Measurements from ENCODE around the gene NFIA. TPM values are rescaled to one million over a fixed set of nuclear protein-coding genes. Genes with fewer than 3 reads are reported as not detected.

NFIA gene
- polyA plus RNA-seq, 3 donors, result 1.4 to 5.3 (median 2.4) TPM

DNA sequence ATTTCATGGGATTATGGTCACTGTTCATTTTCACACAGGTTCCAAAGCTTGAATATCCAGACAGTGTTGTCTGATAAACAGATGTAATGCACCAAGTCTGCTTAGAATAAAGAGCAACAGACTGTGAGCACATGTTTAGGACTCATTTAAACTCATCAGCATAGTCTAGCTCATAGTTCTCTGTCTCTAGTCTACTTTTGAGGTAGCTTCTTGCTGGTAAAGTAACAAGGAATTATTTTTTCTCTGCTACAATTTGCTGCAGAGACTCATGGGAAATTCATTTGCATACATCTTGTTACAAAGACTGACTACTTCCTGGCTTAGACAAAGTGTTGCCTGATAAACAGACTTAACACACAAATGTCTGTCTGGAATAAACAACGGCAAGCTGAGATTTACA is 187.2 kb downstream of the NFIA start:
- Mint-ChIP-seq H3K27me3 (ENCODE audit: low read depth in 3 of 3) (no peaks in the 10 kb centered on the region), H3K9me3 (no peaks in the 10 kb centered on the region), H3K4me1 (peaks cover 2% of the 10 kb centered on the region), H3K4me3 (no peak overlapping the region), H3K27ac (no peak overlapping the region), H3K36me3 (peaks cover 0 to 2% of the 10 kb centered on the region in 2 donors)
- Histone ChIP-seq H3K4me2 (replicated peaks; ENCODE audit: extremely low read depth, low read length, poor library complexity, severe bottlenecking) (no peak overlapping the region), H3K36me3 (replicated peaks in 1 of 2; ENCODE audit: control insufficient read depth in 1 of 2, insufficient read depth in 2 of 2, low read length in 2 of 2) (no peaks in the 10 kb centered on the region), H3K4me1 (ENCODE audit: control insufficient read depth in 1 of 2, insufficient read depth in 2 of 2, low read length in 2 of 2) (no peaks in the 10 kb centered on the region), H3K27me3 (ENCODE audit: control insufficient read depth in 2 of 2, insufficient read depth in 2 of 2, low read length in 2 of 2) (no peaks in the 10 kb centered on the region), H4K20me1 (ENCODE audit: insufficient read depth, low read length) (no peaks in the 10 kb centered on the region), H2AFZ (ENCODE audit: insufficient read depth, low read depth, low read length, poor library complexity, severe bottlenecking) (no peak overlapping the region), H3K9ac (ENCODE audit: insufficient read depth, low read length, poor library complexity, severe bottlenecking) (no peak overlapping the region), H3K4me3 (replicated peaks in 1 of 3; ENCODE audit: low read depth in 2 of 3, low read length in 3 of 3) (no peak overlapping the region), H3K79me2 (ENCODE audit: insufficient read depth, low read length) (no peaks in the 10 kb centered on the region), H3K9me3 (replicated peaks in 1 of 2; ENCODE audit: control insufficient read depth in 1 of 2, insufficient read depth in 1 of 2, low read length in 2 of 2) (no peaks in the 10 kb centered on the region), H3K27ac (ENCODE audit: low read depth in 1 of 2, low read length in 2 of 2) (no peak overlapping the region)
- no peak for DNase-seq
- TF ChIP-seq, protein P1, sequence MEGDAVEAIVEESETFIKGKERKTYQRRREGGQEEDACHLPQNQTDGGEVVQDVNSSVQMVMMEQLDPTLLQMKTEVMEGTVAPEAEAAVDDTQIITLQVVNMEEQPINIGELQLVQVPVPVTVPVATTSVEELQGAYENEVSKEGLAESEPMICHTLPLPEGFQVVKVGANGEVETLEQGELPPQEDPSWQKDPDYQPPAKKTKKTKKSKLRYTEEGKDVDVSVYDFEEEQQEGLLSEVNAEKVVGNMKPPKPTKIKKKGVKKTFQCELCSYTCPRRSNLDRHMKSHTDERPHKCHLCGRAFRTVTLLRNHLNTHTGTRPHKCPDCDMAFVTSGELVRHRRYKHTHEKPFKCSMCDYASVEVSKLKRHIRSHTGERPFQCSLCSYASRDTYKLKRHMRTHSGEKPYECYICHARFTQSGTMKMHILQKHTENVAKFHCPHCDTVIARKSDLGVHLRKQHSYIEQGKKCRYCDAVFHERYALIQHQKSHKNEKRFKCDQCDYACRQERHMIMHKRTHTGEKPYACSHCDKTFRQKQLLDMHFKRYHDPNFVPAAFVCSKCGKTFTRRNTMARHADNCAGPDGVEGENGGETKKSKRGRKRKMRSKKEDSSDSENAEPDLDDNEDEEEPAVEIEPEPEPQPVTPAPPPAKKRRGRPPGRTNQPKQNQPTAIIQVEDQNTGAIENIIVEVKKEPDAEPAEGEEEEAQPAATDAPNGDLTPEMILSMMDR (IDR thresholded peaks at IDR 0.05), result no peak
- intact Hi-C loops (cut with micrococcal nuclease), result no loop called here
- no CpG with 5 or more reads among the region's 1 CpG for WGBS (ENCODE audit: insufficient coverage)

DNA sequence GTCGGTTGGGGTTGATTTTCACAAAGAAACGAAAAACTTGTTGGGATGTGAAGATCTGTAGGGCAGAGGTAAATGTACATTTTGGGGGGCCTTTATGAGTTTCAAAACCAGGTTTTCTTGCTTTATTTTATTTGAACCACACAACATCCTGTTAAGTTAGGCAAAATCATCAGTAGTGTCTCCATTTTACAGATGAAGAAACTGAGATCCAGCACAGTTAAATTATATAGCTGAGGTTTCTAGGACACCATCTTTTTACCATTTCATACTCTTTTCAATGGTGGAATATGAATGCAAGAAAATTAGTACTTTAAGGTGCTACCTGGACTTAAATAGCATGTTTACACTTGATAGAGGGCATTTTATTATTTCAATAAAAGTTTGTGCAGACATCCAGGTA is 187.7 kb downstream of the NFIA start:
- Histone ChIP-seq H3K27ac (ENCODE audit: low read depth in 1 of 2, low read length in 2 of 2) (no peak overlapping the region), H4K20me1 (ENCODE audit: insufficient read depth, low read length) (no peaks in the 10 kb centered on the region), H3K27me3 (ENCODE audit: control insufficient read depth in 2 of 2, insufficient read depth in 2 of 2, low read length in 2 of 2) (no peaks in the 10 kb centered on the region), H3K4me1 (ENCODE audit: control insufficient read depth in 1 of 2, insufficient read depth in 2 of 2, low read length in 2 of 2) (no peaks in the 10 kb centered on the region), H3K9me3 (replicated peaks in 1 of 2; ENCODE audit: control insufficient read depth in 1 of 2, insufficient read depth in 1 of 2, low read length in 2 of 2) (no peaks in the 10 kb centered on the region), H3K79me2 (ENCODE audit: insufficient read depth, low read length) (no peaks in the 10 kb centered on the region), H3K4me2 (replicated peaks; ENCODE audit: extremely low read depth, low read length, poor library complexity, severe bottlenecking) (no peak overlapping the region), H3K4me3 (replicated peaks in 1 of 3; ENCODE audit: low read depth in 2 of 3, low read length in 3 of 3) (no peak overlapping the region), H2AFZ (ENCODE audit: insufficient read depth, low read depth, low read length, poor library complexity, severe bottlenecking) (no peak overlapping the region), H3K36me3 (replicated peaks in 1 of 2; ENCODE audit: control insufficient read depth in 1 of 2, insufficient read depth in 2 of 2, low read length in 2 of 2) (no peaks in the 10 kb centered on the region), H3K9ac (ENCODE audit: insufficient read depth, low read length, poor library complexity, severe bottlenecking) (no peak overlapping the region)
- Mint-ChIP-seq H3K4me1 (peaks cover 2% of the 10 kb centered on the region), H3K36me3 (peaks cover 0 to 2% of the 10 kb centered on the region in 2 donors), H3K9me3 (no peaks in the 10 kb centered on the region), H3K27ac (no peak overlapping the region), H3K4me3 (no peak overlapping the region), H3K27me3 (ENCODE audit: low read depth in 3 of 3) (no peaks in the 10 kb centered on the region)
- no CpG with 5 or more reads among the region's 2 CpGs for WGBS (ENCODE audit: insufficient coverage)
- no peak for DNase-seq
- intact Hi-C loops (cut with micrococcal nuclease), result no loop called here
- TF ChIP-seq, protein P1 (IDR thresholded peaks at IDR 0.05), result no peak
